Stimulated activated CD4-positive, alpha-beta T cell treated with anti-CD3 and anti-CD28 coated beads, Interleukin-2, amount 100 ng/mL, for 24 hours (primary cell): ENCODE results near the gene FKBP15.

Experiments
- DNase-seq, 2 donors: peaks; one replicate each; pipeline ENCODE4 v3.0.0-alpha.2; 2020

The FKBP15 gene

DNA sequence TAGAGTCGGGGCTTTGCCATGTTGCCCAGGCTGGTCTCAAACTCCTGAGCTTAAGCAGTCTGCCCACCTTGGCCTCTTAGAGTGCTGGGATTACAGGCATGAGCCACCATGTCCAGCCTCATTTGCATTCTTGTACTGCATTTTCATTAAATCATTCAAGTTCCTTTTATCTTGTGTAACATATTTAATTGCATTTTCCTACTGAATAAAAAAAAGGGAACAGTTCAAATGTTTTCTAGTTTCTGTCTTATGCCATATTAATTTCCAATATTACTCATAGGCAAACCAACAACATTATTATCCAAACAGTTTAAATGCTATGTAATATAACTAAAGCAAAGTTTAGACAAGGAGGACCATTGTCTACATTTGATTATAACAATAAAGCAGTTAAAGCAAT lies 6.4 kb upstream of the FKBP15 start:
- no peak for DNase-seq

DNA sequence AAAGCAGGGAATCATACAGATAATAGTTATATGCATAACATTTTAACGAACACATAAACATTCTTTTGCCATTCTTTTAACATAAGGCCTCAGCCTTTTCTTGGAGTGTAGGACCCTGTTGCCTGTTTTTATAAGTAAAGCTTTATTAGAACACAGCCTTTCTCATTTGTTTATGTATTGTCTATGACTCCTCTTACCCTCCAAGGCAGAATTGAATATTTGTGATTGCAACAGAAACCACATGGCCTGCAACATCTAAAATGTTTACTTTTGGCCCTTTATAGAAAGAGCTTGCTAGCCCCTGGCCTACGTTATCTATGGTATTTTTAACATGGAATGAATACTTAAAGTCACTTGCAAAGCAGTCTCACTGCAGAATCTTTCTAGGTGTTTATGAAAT lies 2.9 kb upstream of the FKBP15 start:
- no peak for DNase-seq

- DNase-seq: no peak
Observed at GRCh38 chr9:113222482-113222841, 1.4 kb upstream of the FKBP15 start.

GRCh38 chr9:113221800-113222481 lies 864 bp upstream of the FKBP15 start:
- no peak for DNase-seq

DNA sequence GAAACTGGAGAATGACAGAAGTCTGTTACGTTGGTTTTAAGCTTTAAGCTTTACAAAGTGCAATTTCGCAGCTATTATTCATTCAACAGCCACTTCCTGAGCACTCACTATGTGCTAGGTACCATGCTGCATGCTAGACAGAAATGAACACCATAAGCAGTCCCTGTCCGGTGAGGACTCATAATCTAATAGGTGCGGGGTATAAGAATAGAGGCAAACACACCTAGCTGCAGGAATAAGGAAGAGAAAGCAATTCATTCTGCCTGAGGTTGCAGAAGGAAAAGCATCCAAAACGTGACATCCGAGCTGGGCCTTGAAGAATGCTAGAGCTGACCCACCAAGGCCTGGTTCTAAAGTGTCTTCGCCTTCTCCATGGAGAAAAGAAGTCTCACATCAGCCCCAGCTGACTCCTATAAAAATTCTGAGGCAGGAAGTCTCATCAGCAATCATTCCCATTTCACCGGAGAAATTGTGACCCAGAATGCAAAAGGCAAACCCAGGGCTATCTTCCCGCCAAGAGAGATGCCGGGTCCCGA lies 542 bp downstream of the FKBP15 start:
- DNase-seq: no peak

GRCh38 chr9:113219969-113220368 lies 1.1 kb downstream of the FKBP15 start:
- DNase-seq: no peak

DNA sequence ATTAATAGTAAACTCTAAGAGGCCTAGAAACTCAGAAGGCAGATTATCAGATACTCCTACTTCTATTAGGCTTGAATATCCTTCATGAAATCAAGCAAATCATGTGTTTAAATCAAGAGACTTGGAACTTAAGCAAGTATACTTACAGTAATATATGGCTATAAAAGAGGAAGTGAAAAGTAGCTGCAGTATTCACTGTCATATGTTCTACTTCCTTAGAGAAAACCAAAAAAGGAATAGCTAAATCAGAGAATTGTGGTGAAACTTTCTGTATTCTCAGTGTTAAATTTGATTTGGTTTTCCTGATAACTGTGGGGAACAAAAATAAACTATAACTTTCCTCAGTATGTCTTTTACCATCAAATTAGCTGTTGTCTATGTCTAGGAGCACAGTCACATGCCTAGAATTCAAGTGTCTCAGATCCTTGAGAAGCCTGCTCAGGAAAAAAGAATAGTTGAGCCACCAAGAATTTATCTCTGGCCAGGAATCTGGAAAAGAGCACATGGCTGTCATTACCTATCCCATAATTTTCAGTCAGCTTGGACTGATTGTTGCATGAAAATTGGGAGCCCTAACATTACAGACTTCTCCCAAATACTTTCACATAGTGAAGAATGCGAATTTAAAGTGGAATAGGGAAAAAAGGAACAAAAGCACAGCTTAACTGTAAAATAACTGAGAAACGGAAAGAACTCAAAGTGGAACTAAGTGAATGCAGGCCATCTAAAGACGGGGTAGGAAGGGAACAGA lies 1.7 kb downstream of the FKBP15 start:
- DNase-seq: no peak

GRCh38 chr9:113216406-113216805 lies 4.7 kb downstream of the FKBP15 start:
- no peak for DNase-seq

- DNase-seq: no peak
Observed at GRCh38 chr9:113215132-113215531, 5.9 kb downstream of the FKBP15 start.

DNA sequence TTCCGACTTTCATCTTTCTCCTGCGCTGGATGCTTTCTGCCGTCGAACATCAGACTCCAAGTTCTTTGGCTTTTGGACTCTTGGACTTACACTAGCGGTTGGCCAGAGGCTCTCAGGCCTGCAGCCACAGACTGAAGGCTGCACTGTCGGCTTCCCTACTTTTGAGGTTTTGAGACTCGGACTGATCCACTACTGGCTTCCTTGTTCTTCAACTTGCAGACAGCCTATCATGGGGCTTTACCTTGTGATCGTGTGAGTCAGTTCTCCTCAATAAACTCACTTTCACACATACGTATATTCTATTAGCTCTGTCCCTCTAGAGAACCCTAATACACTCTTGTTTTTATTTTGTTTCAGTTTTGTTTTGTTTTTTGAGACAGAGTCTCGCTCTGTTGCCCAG lies 10.3 kb downstream of the FKBP15 start:
- DNase-seq: no peak

DNA sequence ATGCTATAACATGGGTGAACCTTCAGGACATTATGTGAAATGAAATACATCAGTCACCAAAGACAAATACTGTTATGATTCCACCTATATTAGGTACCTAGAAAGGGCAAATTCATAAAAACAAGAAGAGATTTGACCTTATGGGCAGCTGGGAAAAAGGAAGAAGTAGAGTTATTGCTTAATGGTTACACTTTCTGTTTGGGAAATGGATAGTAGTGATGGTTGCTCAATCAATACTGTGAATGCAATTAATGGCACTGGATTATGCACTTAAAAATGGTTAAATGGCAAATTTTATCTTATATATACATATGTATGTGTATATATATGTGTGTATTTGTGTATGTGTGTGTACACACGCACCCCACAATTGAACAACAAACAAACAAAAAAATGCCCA lies 15.2 kb downstream of the FKBP15 start:
- DNase-seq: no peak

- no peak for DNase-seq
Observed at GRCh38 chr9:113205432-113205831, 15.6 kb downstream of the FKBP15 start.

DNA sequence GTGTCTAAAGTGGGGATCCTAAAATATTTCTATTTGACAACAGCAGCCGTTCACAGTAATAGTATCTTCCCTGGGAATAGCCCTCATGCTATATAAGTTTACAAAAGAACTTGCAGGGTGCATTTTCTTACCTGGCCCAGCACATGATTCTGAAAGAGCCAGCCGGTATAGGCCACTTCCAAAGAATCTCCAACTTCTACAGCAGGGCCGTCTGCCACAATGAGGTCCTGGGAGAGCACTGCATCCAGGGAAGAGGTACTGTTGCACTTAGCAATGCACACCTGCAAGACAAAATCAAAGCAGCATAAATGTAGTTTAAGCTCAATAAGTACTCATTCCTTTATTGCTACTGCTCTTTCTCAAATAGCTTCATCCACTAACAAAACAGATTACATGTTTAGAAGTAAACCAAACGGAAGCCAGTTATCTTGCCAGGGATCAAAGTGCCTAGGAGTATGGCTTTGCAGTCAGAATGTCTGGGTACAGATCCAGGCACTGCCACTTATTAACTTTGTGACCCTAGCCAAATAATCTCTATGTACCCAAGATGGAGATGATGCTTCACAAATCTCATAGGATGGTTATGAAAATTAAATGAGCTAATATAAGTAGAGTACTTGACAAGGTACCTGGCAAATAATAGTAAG lies 21.3 kb downstream of the FKBP15 start:
- DNase-seq: no peak

GRCh38 chr9:113192455-113192854 lies 28.6 kb downstream of the FKBP15 start:
- DNase-seq: no peak

DNA sequence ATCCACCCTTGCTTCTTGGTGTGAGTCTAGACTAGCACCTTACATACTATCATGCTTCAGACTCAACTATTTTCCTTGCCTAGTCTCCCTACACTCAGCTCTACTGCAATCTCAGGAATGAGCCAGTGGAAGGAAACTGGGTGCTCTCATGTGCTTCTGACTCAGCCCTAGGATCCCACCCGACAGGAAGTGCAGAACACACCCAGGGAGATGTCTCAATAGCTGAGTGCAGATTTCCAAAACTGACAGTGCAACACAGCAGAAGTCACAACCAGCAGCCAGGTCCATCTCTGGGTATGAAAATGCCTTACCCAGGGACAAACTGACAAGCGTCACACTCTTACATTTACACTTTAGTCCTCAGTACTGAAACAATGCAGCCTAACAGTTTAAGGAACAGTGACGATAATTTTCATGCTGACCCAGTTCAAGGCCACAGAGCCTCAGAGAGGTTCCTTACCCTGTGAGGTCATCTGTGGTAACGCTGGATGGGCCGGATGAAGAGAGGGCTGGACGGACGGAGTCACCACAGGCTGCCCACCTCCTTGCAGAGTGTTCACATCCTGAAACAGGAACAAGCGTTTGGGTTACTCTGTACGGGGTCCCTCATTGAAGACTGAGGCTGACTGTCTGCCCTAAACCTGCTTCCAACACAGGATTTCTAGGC lies 33.0 kb downstream of the FKBP15 start:
- no peak for DNase-seq

DNA sequence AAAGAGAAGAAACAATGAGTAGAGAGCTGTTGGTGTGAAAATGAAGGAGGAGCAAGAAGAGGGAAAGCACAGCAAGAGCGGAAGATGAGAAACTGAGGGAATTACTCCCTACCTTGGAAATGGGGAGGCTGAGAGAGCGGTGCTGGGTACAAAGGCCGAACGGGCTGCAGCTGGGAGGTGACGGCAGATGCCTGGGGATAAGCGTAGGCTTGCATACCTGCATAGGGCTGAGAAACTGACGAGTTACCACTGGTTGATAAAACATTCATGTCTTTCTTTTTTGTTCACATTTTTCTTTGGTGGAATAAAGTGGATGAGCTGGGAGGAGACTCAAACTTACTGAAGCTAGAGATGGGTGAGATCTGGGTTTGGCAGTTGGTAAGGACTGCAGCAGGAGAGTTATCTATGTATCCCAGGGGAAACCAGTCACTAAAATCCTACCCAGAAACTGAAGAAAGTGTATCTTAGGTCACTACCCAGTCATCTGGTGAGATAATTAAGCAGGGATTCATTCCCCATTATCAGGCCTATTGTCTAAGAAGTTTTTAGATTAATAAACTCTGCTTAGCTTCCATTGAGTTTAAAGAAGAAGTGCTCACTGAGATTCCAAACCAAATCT lies 34.8 kb downstream of the FKBP15 start:
- no peak for DNase-seq

GRCh38 chr9:113185271-113185670 lies 35.8 kb downstream of the FKBP15 start:
- no peak for DNase-seq

DNA sequence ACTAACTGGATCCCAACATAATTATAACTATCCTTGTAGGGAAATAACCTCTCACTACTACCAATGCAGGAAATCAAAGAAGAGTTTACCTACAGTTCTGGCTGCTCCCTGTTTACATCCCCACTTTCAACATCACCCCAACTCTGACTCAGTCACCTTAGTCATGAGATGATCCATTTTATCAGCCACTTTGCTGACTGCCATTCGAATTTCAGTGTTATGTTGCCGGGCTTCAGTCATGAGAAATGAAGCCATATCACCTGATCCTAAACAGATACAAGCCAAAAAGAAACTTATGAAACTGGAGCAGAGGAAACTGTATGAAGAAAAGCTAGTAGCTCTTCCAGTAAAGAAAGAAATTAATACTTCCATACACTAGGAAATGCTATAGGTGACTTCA lies 36.5 kb downstream of the FKBP15 start:
- no peak for DNase-seq

DNA sequence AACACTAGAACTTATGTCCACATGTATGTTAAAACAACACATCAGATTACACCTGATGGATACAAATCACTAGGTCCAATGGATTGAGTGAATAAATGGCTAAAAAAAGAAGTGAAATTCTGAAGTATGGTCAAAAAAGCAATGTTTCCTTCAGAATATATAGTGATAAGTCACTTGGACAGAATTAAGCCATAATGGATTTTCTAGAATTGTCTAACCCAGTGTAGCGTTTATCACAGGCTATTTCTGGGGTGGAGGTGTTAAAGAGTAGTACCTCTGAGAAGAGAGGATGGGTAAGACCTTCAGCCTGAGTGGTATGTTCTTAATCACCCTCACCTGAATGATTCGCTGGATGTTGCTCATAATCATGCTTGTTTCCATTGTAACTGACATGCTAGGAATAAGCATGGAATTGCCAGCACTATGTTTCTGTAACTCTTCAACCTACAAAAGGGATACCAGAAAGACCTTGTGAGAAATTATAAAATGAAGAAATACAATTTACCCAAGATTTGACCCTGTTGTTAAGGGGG lies 37.1 kb downstream of the FKBP15 start:
- no peak for DNase-seq

DNA sequence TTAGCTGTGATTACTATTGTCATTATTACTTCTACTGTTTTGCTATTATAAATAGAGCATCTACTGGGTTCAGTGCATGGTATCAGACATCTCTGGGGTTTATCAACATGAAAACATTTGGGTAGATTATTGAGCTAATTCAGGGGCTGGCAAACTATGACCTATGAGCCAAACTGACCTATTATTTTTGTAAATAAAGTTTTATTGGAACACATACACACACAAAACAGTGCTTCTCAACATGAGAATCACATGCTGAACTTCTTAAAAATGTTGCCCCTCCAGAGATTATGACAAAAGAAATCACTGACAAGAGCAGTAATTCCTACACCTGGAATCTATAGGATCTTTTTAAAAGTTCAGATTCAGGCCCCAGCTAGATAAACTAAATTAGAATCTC lies 39.9 kb downstream of the FKBP15 start:
- no peak for DNase-seq

GRCh38 chr9:113179839-113180238 lies 41.2 kb downstream of the FKBP15 start:
- DNase-seq: no peak

DNA sequence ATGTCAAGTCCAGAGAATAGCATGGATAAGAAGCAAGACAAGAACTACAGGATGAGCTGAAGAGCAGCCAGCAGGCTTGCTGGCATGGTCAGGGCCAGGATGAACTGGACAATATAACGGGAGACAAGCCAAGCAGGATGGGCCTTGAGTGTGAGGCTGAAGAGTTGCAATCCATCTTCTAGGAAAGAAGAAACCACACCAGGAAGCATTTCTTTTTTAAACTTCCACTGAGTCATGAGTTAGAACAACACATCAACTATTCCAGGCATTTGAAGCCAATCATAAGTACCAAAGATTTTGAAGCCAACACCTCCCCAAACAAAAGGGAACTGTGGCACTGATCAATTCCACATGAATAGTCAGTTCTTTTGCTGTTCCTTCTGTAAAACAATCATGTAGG lies 43.0 kb downstream of the FKBP15 start:
- DNase-seq: no peak

DNA sequence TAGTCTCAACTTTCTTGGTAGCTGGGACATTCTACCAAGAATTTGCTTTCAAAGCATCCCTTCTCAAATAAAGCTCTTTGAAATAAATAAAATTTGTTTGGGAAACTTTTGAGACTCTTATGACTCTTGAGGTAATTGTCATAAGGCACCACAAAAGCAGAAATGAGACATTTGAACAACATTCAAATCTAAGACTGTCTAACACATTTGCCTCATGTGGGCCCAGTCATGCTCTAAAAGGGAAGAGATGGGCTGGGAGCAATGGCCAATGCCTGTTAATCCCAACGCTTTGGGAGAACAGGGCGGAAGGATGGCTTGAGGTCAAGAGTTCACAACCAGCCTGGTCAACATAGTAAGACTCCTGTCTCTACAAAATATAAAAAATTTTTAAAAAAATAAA lies 43.8 kb downstream of the FKBP15 start:
- DNase-seq: no peak
